ENCODE data around the gene ANK3. TPM values are rescaled to one million over a fixed set of nuclear protein-coding genes. Genes with fewer than 3 reads are reported as not detected.

Gene ANK3
- polyA plus RNA-seq, 1 donor (not counting 4 experiments of a cell fraction or from before 2014, with no cell fraction given): 8.3 TPM

DNA sequence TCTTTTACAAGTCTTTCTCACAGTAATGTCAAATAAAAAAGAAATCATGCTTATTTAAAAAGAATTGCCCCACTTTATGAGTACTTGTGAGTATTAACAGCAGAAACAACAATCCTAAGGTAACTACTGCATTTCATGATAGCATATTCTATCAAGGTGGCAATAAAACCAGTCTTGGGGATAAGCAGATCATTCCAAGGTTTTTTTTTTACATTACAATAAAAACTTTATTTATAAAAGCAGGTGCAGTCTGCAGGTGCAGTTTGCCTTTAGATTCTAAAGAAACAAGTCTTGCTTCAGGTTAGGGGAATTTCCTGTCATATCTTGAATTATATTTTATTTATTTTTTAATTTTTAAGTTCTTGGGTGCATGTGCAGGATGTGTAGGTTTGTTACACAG lies 10.7 kb upstream of the ANK3 start:
- peaks cover 17% of the 10 kb centered on the region for H3K4me1 ChIP-seq (ENCODE audit: control insufficient read depth, extremely low read depth, insufficient read depth, low read length)
- H3K9me3 ChIP-seq (ENCODE audit: control insufficient read depth, low read depth, low read length): no peaks in the 10 kb centered on the region
- FAIRE-seq (no peak), DNase-seq (ENCODE audit: low read depth, low spot score) (no peak)
- H3K36me3 ChIP-seq (ENCODE audit: control insufficient read depth in 2 of 2, extremely low read depth in 1 of 2, insufficient read depth in 2 of 2, low read length in 2 of 2): no peaks in the 10 kb centered on the region
- no peaks in the 10 kb centered on the region for H3K9me1 ChIP-seq (ENCODE audit: control insufficient read depth, extremely low read depth, insufficient read depth, low read length)
- H2AFZ ChIP-seq (ENCODE audit: control insufficient read depth, low read length): no peak overlapping the region
- H3K4me2 ChIP-seq (ENCODE audit: control insufficient read depth, extremely low read depth, insufficient read depth, low read depth, low read length): no peak overlapping the region
- dilution Hi-C loops (cut with MboI; ENCODE audit: extremely low pct_ligation_motif_present, low sequenced_read_pairs): no loop called here
- H4K20me1 ChIP-seq (ENCODE audit: control insufficient read depth, extremely low read depth, insufficient read depth, low read length): no peaks in the 10 kb centered on the region
- no peaks in the 10 kb centered on the region for H3K79me2 ChIP-seq (ENCODE audit: control insufficient read depth, insufficient read depth, low read length)
- no peak overlapping the region for H3K9ac ChIP-seq (ENCODE audit: control insufficient read depth, extremely low read depth, insufficient read depth, low read length)
- TF ChIP-seq CTCF (optimal IDR thresholded peaks at IDR 0.05 in 1 of 3, IDR thresholded peaks at IDR 0.05 in 1 of 3, conservative IDR thresholded peaks at IDR 0.05 in 1 of 3; ENCODE audit: extremely low read depth in 1 of 3, insufficient read depth in 2 of 3, low read length in 3 of 3) (no peak), EZH2 (IDR thresholded peaks at IDR 0.05; ENCODE audit: low read length) (no peak)
- no peaks in the 10 kb centered on the region for H3K27me3 ChIP-seq (ENCODE audit: control insufficient read depth, extremely low read depth, insufficient read depth, low read length)
- no peak overlapping the region for H3K27ac ChIP-seq (ENCODE audit: control insufficient read depth, insufficient read depth, low read length)
- no peak overlapping the region for H3K4me3 ChIP-seq (ENCODE audit: control insufficient read depth in 2 of 3, extremely low read depth in 1 of 3, insufficient read depth in 2 of 3, low read depth in 1 of 3, low read length in 3 of 3)

DNA sequence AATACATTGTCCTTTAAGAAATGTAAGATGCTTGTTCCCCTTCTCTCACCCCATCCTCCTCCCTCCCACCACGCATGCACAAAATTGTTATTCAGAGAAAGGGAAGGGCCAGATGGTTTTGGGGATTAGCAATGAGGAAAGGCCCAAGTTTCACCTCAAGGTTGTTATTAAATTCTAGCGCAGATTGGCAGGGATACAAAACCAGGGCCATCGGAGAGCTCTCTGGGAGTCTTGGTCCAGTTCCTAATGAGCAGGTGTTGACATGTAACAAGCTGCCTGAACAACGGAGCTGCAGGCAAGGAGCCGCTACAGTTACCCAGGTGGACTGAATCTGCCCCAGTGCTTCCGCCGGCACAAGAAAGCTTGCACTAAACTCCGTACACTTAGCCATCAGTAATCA lies 9.7 kb upstream of the ANK3 start:
- TF ChIP-seq EZH2 (IDR thresholded peaks at IDR 0.05; ENCODE audit: low read length) (no peak), CTCF (optimal IDR thresholded peaks at IDR 0.05 in 1 of 3, IDR thresholded peaks at IDR 0.05 in 1 of 3, conservative IDR thresholded peaks at IDR 0.05 in 1 of 3; ENCODE audit: extremely low read depth in 1 of 3, insufficient read depth in 2 of 3, low read length in 3 of 3) (no peak)
- Histone ChIP-seq H3K9me3 (ENCODE audit: control insufficient read depth, low read depth, low read length) (no peaks in the 10 kb centered on the region), H3K79me2 (ENCODE audit: control insufficient read depth, insufficient read depth, low read length) (no peaks in the 10 kb centered on the region), H3K4me3 (ENCODE audit: control insufficient read depth in 2 of 3, extremely low read depth in 1 of 3, insufficient read depth in 2 of 3, low read depth in 1 of 3, low read length in 3 of 3) (no peak overlapping the region), H3K9ac (ENCODE audit: control insufficient read depth, extremely low read depth, insufficient read depth, low read length) (no peak overlapping the region), H3K4me2 (ENCODE audit: control insufficient read depth, extremely low read depth, insufficient read depth, low read depth, low read length) (peak overlapping the region; percentile 61), H2AFZ (ENCODE audit: control insufficient read depth, low read length) (no peak overlapping the region), H3K4me1 (ENCODE audit: control insufficient read depth, extremely low read depth, insufficient read depth, low read length) (peaks cover 17% of the 10 kb centered on the region), H3K9me1 (ENCODE audit: control insufficient read depth, extremely low read depth, insufficient read depth, low read length) (no peaks in the 10 kb centered on the region), H3K27me3 (ENCODE audit: control insufficient read depth, extremely low read depth, insufficient read depth, low read length) (no peaks in the 10 kb centered on the region), H4K20me1 (ENCODE audit: control insufficient read depth, extremely low read depth, insufficient read depth, low read length) (no peaks in the 10 kb centered on the region), H3K27ac (ENCODE audit: control insufficient read depth, insufficient read depth, low read length) (no peak overlapping the region), H3K36me3 (ENCODE audit: control insufficient read depth in 2 of 2, extremely low read depth in 1 of 2, insufficient read depth in 2 of 2, low read length in 2 of 2) (no peaks in the 10 kb centered on the region)
- peak; percentile 83 for FAIRE-seq
- DNase-seq (ENCODE audit: low read depth, low spot score): no peak
- dilution Hi-C loops (cut with MboI; ENCODE audit: extremely low pct_ligation_motif_present, low sequenced_read_pairs): no loop called here

Measured in keratinocyte (primary cell).